Natural killer cell (primary cell): Measurements from ENCODE around the gene KCNJ16. TPM values are rescaled to one million over a fixed set of nuclear protein-coding genes. Genes with fewer than 3 reads are reported as not detected.

ENCODE experiments used
- ATAC-seq, 3 donors: fragments of 150-1000 bp in 2 of 3; fragments of 200-7000 bp in 1 of 3; cut with Tn5 transposase; 1 replicate in 1 of 3; 2 replicates in 2 of 3; pipeline ENCODE4 v1.10.0; 2021; ENCODE audit warnings: mild to moderate bottlenecking in 2 of 3, moderate library complexity in 2 of 3
- DNase-seq, 2 donors: peaks; one replicate each; pipeline versions ENCODE4 v3.0.0 to v3.0.0-alpha.2; 2013 to 2021; ENCODE audit warnings: mixed read lengths in 1 of 2
- H3K27ac ChIP-seq: one replicate; pipeline ENCODE4 v1.5.1; 2013; ENCODE audit warnings: mild to moderate bottlenecking, low read length
- H3K27me3 ChIP-seq: one replicate; pipeline ENCODE4 v1.6.1; 2013; ENCODE audit warnings: low read length; ENCODE audit not compliant: control insufficient read depth, insufficient read depth
- H3K36me3 ChIP-seq: one replicate; pipeline ENCODE4 v1.6.1; 2013; ENCODE audit warnings: low read length; ENCODE audit not compliant: control insufficient read depth, insufficient read depth
- H3K4me1 ChIP-seq: one replicate; pipeline ENCODE4 v1.6.1; 2013; ENCODE audit warnings: low read length; ENCODE audit not compliant: control insufficient read depth, insufficient read depth
- H3K4me3 ChIP-seq: one replicate; pipeline ENCODE4 v1.5.1; 2013; ENCODE audit warnings: low read length
- H3K9me3 ChIP-seq: one replicate; pipeline ENCODE4 v1.6.1; 2013; ENCODE audit warnings: low read length; ENCODE audit not compliant: control insufficient read depth, insufficient read depth
- H3K27ac Mint-ChIP-seq, 2 donors: one replicate each; pipeline ENCODE4 v1.8.0; 2022; ENCODE audit warnings: mild to moderate bottlenecking in 2 of 2, mixed read lengths in 2 of 2, moderate library complexity in 1 of 2
- H3K27me3 Mint-ChIP-seq, 2 donors: one replicate each; pipeline ENCODE4 v1.8.0; 2022; ENCODE audit warnings: low read depth in 2 of 2, mixed read lengths in 2 of 2
- H3K36me3 Mint-ChIP-seq: one replicate; pipeline ENCODE4 v1.8.0; 2022; ENCODE audit warnings: mixed read lengths
- H3K4me1 Mint-ChIP-seq, 2 donors: one replicate each; pipeline ENCODE4 v1.8.0; 2022; ENCODE audit warnings: mixed read lengths in 2 of 2
- H3K4me3 Mint-ChIP-seq: one replicate; pipeline ENCODE4 v1.8.0; 2022; ENCODE audit warnings: mild to moderate bottlenecking, moderate library complexity, mixed read lengths
- H3K9me3 Mint-ChIP-seq, 2 donors: one replicate each; pipeline ENCODE4 v1.8.0; 2022; ENCODE audit warnings: mixed read lengths in 2 of 2
- WGBS: methylation state at CpG from one replicate; pipeline ENCODE4 v1.1.7; 2013; ENCODE audit warnings: missing lambda C conversion rate; ENCODE audit not compliant: insufficient coverage; 5-methylcytosine and 5-hydroxymethylcytosine counted together
- intact Hi-C: fragments of 100-400 bp; cut with micrococcal nuclease; formaldehyde crosslinking; loops from one replicate; pipeline ENCODE4 v1.14.2; 2022
- total RNA-seq, 4 donors: library from RNA; stranded (reverse); fragments of 120-200 nt in 1 of 4; gene quantifications; one replicate each; pipeline versions ENCODE4 v1.2.3 to v1.2.4, GENCODE V29; 2013 to 2022
- TF ChIP-seq, protein P1 (sequence below): fragments of 200-600 bp; IDR thresholded peaks from one replicate; pipeline ENCODE4 v1.8.0; 2022; ENCODE audit warnings: antibody characterized with exemption

KCNJ16 gene
- total RNA-seq, 3 donors from 2014 or later (not counting 1 experiment from before 2014, with no cell fraction given): not detected

DNA sequence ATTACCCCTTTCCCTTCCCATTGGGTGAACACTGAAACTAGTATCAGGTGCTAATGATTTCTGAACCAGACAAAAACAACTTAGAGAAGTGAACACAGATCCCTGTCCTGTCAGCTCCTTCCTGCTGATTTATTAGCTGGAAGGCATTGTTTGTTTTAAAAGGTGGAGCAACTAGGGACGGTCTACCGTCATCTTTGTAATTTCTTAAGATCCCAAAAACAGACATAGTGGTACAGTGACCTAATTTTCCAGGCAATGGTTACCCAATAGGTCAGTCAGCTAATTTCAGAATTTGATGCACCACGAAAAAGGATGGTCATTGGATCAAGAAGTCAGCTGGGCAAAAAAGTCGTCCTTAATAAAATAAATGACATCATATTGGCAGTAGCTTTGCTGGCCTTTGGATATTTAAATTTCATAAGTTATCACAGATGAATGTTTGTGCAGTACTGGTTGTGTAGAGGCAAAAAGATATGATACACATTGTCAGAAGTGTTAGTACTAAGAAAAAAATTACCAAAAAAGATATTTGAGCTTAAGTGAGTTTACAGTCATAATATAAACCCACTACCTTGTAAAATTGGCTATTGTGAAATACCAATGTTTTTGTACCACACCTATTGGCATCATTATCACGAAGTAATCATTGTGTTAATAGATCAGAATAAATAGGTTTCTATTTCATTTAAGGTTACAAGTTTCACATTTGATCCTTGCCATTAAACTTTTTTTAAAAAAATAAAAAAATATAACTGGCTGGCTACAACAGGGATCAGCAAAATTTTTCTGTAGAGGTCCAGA lies 27.2 kb upstream of the KCNJ16 start:
- intact Hi-C loops: no loop called here
- Mint-ChIP-seq H3K4me3 (no peak overlapping the region), H3K4me1 (no peaks in the 10 kb centered on the region), H3K27ac (no peak overlapping the region), H3K9me3 (peaks cover 2 to 3% of the 10 kb centered on the region in 2 donors), H3K36me3 (no peaks in the 10 kb centered on the region), H3K27me3 (peaks cover 0 to 3% of the 10 kb centered on the region in 2 donors)
- H3K27ac ChIP-seq: no peak overlapping the region
- no peak for DNase-seq
- ATAC-seq: no peak
- 91% methylated on average over 4 of the region's 5 CpGs for WGBS
- no peaks in the 10 kb centered on the region for H3K36me3 ChIP-seq
- no peaks in the 10 kb centered on the region for H3K9me3 ChIP-seq
- no peak overlapping the region for H3K4me3 ChIP-seq
- H3K27me3 ChIP-seq: no peaks in the 10 kb centered on the region
- TF ChIP-seq, protein P1, sequence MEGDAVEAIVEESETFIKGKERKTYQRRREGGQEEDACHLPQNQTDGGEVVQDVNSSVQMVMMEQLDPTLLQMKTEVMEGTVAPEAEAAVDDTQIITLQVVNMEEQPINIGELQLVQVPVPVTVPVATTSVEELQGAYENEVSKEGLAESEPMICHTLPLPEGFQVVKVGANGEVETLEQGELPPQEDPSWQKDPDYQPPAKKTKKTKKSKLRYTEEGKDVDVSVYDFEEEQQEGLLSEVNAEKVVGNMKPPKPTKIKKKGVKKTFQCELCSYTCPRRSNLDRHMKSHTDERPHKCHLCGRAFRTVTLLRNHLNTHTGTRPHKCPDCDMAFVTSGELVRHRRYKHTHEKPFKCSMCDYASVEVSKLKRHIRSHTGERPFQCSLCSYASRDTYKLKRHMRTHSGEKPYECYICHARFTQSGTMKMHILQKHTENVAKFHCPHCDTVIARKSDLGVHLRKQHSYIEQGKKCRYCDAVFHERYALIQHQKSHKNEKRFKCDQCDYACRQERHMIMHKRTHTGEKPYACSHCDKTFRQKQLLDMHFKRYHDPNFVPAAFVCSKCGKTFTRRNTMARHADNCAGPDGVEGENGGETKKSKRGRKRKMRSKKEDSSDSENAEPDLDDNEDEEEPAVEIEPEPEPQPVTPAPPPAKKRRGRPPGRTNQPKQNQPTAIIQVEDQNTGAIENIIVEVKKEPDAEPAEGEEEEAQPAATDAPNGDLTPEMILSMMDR: no peak
- H3K4me1 ChIP-seq: no peaks in the 10 kb centered on the region

DNA sequence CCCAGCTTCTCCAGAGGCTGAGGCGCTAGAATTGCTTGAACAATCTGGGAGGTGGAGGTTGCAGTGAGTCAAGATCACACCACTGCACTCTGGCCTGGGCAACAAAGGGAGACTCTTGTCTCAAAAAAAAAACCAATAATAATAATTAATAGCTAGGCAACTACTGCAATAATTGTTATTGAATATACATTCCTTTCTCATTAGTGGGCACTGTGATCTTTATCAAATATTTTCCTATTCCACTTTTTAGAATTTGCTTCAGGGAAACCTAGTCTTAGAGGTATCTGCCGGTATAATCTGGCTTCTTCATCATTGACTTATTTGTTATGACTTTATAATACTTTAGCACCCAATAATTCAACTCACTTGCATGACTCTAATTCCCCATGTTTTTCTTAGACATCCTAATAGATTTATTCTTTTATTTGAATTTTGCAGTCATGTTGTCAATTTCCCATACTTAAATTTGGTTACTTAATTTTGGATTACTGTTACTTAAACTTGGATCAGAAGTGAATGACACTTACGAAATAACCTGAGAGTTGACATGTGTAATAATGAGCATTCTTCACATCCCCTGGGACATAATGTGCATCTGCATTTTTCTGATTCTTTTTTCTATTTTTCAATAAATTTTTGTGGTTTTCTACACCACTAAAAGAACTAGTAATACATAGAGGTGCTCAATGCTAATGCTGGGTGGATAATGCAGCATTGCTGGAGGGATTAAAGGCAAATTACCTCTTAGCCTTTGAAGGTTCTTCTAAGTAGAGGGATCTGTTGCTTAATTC lies 25.0 kb upstream of the KCNJ16 start:
- Histone ChIP-seq H3K4me3 (no peak overlapping the region), H3K9me3 (no peaks in the 10 kb centered on the region), H3K36me3 (no peaks in the 10 kb centered on the region), H3K4me1 (no peaks in the 10 kb centered on the region), H3K27me3 (no peaks in the 10 kb centered on the region), H3K27ac (no peak overlapping the region)
- ATAC-seq (no peak), DNase-seq (no peak)
- intact Hi-C loops: no loop called here
- 93% methylated on average over 3 of the region's 3 CpGs for WGBS
- H3K4me3 Mint-ChIP-seq: no peak overlapping the region
- no peak overlapping the region for H3K27ac Mint-ChIP-seq
- TF ChIP-seq, protein P1: no peak
- no peaks in the 10 kb centered on the region for H3K27me3 Mint-ChIP-seq
- no peaks in the 10 kb centered on the region for H3K36me3 Mint-ChIP-seq
- no peaks in the 10 kb centered on the region for H3K4me1 Mint-ChIP-seq
- peaks cover 0 to 3% of the 10 kb centered on the region in 2 donors for H3K9me3 Mint-ChIP-seq

DNA sequence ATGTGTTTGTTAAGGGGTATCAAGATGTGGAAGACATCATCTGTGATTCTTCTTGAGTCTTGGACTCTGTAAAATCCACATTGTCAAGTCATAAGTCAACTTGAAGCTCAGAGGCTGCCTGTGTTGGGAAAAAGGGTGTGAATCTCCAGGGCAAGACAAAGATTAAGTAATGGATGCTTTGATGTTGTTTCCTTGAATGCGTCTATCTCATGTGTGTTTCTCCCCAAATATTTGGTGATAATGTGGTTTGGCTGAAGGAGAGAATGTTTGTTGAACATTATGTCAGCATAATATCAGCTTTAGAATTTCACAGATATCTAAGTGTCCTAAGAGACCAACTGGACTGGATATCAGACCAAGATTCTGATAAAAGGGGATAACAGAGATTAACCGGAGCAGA lies 24.1 kb upstream of the KCNJ16 start:
- Mint-ChIP-seq H3K27me3 (no peaks in the 10 kb centered on the region), H3K36me3 (no peaks in the 10 kb centered on the region), H3K27ac (no peak overlapping the region), H3K9me3 (peaks cover 0 to 3% of the 10 kb centered on the region in 2 donors), H3K4me1 (no peaks in the 10 kb centered on the region), H3K4me3 (no peak overlapping the region)
- Histone ChIP-seq H3K4me1 (no peaks in the 10 kb centered on the region), H3K36me3 (no peaks in the 10 kb centered on the region), H3K27ac (no peak overlapping the region), H3K27me3 (no peaks in the 10 kb centered on the region), H3K9me3 (no peaks in the 10 kb centered on the region), H3K4me3 (no peak overlapping the region)
- TF ChIP-seq, protein P1: no peak
- whole genome bisulfite sequencing: 93% methylated on average over 2 of the region's 2 CpGs
- no peak for ATAC-seq
- intact Hi-C loops: no loop called here
- DNase-seq: no peak
